Measurements from ENCODE around the gene SEC61B.

DNA sequence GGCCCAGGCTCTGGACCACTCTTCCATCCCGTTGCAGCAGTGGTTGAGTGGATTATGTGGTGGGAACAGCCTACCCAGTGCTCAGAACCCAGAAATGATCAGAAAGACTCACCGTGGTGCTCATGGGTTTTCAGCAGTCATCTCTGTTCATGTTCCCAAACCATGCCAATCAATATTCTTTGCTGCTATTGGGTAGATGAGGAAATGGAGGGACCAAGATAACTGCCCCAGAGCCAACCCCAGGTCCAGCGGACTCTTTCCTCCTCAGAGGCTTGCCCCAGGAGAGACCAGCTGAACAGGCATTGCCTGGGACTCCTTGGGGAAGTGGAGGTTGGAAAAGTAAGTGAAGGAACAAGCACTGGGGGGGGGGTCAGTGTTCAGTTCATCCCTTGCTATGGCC, 38.5 kb upstream of the SEC61B start:
- TF ChIP-seq, protein P1, sequence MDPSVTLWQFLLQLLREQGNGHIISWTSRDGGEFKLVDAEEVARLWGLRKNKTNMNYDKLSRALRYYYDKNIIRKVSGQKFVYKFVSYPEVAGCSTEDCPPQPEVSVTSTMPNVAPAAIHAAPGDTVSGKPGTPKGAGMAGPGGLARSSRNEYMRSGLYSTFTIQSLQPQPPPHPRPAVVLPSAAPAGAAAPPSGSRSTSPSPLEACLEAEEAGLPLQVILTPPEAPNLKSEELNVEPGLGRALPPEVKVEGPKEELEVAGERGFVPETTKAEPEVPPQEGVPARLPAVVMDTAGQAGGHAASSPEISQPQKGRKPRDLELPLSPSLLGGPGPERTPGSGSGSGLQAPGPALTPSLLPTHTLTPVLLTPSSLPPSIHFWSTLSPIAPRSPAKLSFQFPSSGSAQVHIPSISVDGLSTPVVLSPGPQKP (CRISPR knock-in tag; IDR thresholded peaks at IDR 0.05): no peak
- no peak for TF ChIP-seq ZNF280B (CRISPR knock-in tag; IDR thresholded peaks at IDR 0.05)
- TF ChIP-seq, protein P2, sequence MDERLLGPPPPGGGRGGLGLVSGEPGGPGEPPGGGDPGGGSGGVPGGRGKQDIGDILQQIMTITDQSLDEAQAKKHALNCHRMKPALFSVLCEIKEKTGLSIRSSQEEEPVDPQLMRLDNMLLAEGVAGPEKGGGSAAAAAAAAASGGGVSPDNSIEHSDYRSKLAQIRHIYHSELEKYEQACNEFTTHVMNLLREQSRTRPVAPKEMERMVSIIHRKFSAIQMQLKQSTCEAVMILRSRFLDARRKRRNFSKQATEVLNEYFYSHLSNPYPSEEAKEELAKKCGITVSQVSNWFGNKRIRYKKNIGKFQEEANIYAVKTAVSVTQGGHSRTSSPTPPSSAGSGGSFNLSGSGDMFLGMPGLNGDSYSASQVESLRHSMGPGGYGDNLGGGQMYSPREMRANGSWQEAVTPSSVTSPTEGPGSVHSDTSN (CRISPR knock-in tag; IDR thresholded peaks at IDR 0.05; ENCODE audit: low read depth): no peak
- TF ChIP-seq, protein P2 (tag; conservative IDR thresholded peaks at IDR 0.05; ENCODE audit: low read depth): no peak
- TF ChIP-seq, protein P3, sequence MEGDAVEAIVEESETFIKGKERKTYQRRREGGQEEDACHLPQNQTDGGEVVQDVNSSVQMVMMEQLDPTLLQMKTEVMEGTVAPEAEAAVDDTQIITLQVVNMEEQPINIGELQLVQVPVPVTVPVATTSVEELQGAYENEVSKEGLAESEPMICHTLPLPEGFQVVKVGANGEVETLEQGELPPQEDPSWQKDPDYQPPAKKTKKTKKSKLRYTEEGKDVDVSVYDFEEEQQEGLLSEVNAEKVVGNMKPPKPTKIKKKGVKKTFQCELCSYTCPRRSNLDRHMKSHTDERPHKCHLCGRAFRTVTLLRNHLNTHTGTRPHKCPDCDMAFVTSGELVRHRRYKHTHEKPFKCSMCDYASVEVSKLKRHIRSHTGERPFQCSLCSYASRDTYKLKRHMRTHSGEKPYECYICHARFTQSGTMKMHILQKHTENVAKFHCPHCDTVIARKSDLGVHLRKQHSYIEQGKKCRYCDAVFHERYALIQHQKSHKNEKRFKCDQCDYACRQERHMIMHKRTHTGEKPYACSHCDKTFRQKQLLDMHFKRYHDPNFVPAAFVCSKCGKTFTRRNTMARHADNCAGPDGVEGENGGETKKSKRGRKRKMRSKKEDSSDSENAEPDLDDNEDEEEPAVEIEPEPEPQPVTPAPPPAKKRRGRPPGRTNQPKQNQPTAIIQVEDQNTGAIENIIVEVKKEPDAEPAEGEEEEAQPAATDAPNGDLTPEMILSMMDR (IDR thresholded peaks at IDR 0.05 in 2 of 3, conservative IDR thresholded peaks at IDR 0.05 in 1 of 3; ENCODE audit: insufficient read depth in 2 of 3, low read depth in 1 of 3, low read length in 3 of 3): no peak
- TF ChIP-seq ZNF561 (CRISPR knock-in tag; conservative IDR thresholded peaks at IDR 0.05): no peak
- TF ChIP-seq ZNF263 (CRISPR knock-in tag; IDR thresholded peaks at IDR 0.05; ENCODE audit: borderline replicate concordance): no peak
- TF ChIP-seq RAD51 (IDR thresholded peaks at IDR 0.05; ENCODE audit: borderline replicate concordance, low read depth): no peak
- TF ChIP-seq ERF (CRISPR knock-in tag; IDR thresholded peaks at IDR 0.05): no peak
- no peak for TF ChIP-seq JUN (IDR thresholded peaks at IDR 0.05; ENCODE audit: borderline replicate concordance, low read depth, low read length)
- TF ChIP-seq JUN (CRISPR knock-in tag; IDR thresholded peaks at IDR 0.05; ENCODE audit: borderline replicate concordance): no peak
- TF ChIP-seq BRCA1 (IDR thresholded peaks at IDR 0.05): no peak
- no peak for TF ChIP-seq BRCA1 (CRISPR knock-in tag; IDR thresholded peaks at IDR 0.05)
- TF ChIP-seq NRF1 (conservative IDR thresholded peaks at IDR 0.05 in 1 of 2, IDR thresholded peaks at IDR 0.05 in 1 of 2): no peak
- no peak for TF ChIP-seq GABPB1 (CRISPR knock-in tag; IDR thresholded peaks at IDR 0.05)
- no peak for TF ChIP-seq POLR2AphosphoS5 (IDR thresholded peaks at IDR 0.05; ENCODE audit: control insufficient read depth, insufficient read depth, low read depth, low read length)
- TF ChIP-seq ARHGAP35 (IDR thresholded peaks at IDR 0.05; ENCODE audit: partially characterized antibody): no peak
